HepG2 (cell line): ENCODE results near the gene TSHZ1. TPM values are rescaled to one million over a fixed set of nuclear protein-coding genes. Genes with fewer than 3 reads are reported as not detected.

Experiments used
- ATAC-seq: fragments of 200-7000 bp; cut with Tn5 transposase; 3 replicates; pipeline ENCODE4 v1.9.1; 2020; ENCODE audit warnings: mild to moderate bottlenecking, moderate library complexity
- BruUV-seq: library from RNA; stranded (reverse); fragments of 400-500 nt; replicated peaks from 2 replicates; lab custom pipeline; 2021; lab: Mats Ljungman, UMichigan
- CTCF ChIA-PET: fragments of 300-600 bp; formaldehyde crosslinking; extraction: SDS; loops from one replicate; lab custom pipeline; 2021; ENCODE audit warnings: low total read pairs, inconsistent platforms, low intra/inter-chr PET ratio; lab: Yijun Ruan, JAX
- POLR2A ChIA-PET: fragments of 350-600 bp; sonication (Branson Sonifier 250); formaldehyde crosslinking; loops from one replicate; lab custom pipeline; 2020; ENCODE audit warnings: antibody characterized with exemption, inconsistent platforms; lab: Yijun Ruan, JAX
- DNase-seq: peaks from one replicate; pipeline ENCODE4 v3.0.0-alpha.2; 2015; ENCODE audit warnings: low spot score
- FAIRE-seq: peaks from 3 replicates; lab custom pipeline; 2011; peaks lifted over from hg19 to GRCh38; lab: Jason Lieb, UNC
- H2AFZ ChIP-seq: one replicate; pipeline ENCODE4 v1.6.1; 2011; ENCODE audit warnings: low read length, inconsistent platforms
- H3K27ac ChIP-seq: fragments of 300-600 bp; 3 replicates; pipeline ENCODE4 v1.8.0; 2011; ENCODE audit warnings: mixed run types, mild to moderate bottlenecking, mixed read lengths, low read length, inconsistent platforms; ENCODE audit not compliant: insufficient read depth; ENCODE audit errors: extremely low read length
- H3K27me3 ChIP-seq, 2 experiments: fragments of 200-600 bp in 1 of 2; 2 replicates in 1 of 2; 3 replicates in 1 of 2; pipeline versions ENCODE4 v1.6.0 to v1.8.0; 2011; ENCODE audit warnings: low read length in 2 of 2, mild to moderate bottlenecking in 2 of 2, moderate library complexity in 2 of 2, inconsistent platforms in 1 of 2; ENCODE audit not compliant: insufficient read depth in 2 of 2, control insufficient read depth in 1 of 2
- H3K36me3 ChIP-seq, 2 experiments: fragments of 200-600 bp in 1 of 2; replicated peaks in 1 of 2; 2 replicates in 1 of 2; 3 replicates in 1 of 2; pipeline versions ENCODE4 v1.5.1 to v1.8.0; 2011; ENCODE audit warnings: low read length in 2 of 2, inconsistent platforms in 1 of 2; ENCODE audit not compliant: insufficient read depth in 2 of 2, control insufficient read depth in 1 of 2
- H3K4me1 ChIP-seq: 2 replicates; pipeline ENCODE4 v1.5.1; 2012; ENCODE audit warnings: low read length, inconsistent platforms; ENCODE audit not compliant: insufficient read depth
- H3K4me2 ChIP-seq: 2 replicates; pipeline ENCODE4 v1.6.0; 2011; ENCODE audit warnings: low read depth, low read length, inconsistent platforms
- H3K4me3 ChIP-seq, 3 experiments: fragments of 200-600 bp in 1 of 3; sonication (generic), shearing (Covaris generic) in 1 of 3; replicated peaks in 1 of 3; 2 replicates each; pipeline ENCODE4 v1.5.1; 2011 to 2016; ENCODE audit warnings: low read length in 3 of 3, inconsistent platforms in 2 of 3, low read depth in 2 of 3, mild to moderate bottlenecking in 2 of 3, control low read depth in 1 of 3, mixed read lengths in 1 of 3; ENCODE audit not compliant: insufficient read depth in 1 of 3
- H3K79me2 ChIP-seq: one replicate; pipeline ENCODE4 v1.6.1; 2011; ENCODE audit warnings: low read length, inconsistent platforms; ENCODE audit not compliant: insufficient read depth
- H3K9ac ChIP-seq: 2 replicates; pipeline ENCODE4 v1.6.0; 2011; ENCODE audit warnings: mild to moderate bottlenecking, low read depth, low read length, inconsistent platforms; ENCODE audit not compliant: insufficient read depth
- H3K9me3 ChIP-seq: 2 replicates; pipeline ENCODE4 v1.5.1; 2012; ENCODE audit warnings: mild to moderate bottlenecking, low read length
- H4K20me1 ChIP-seq: 2 replicates; pipeline ENCODE4 v1.6.0; 2011; ENCODE audit warnings: inconsistent platforms, mild to moderate bottlenecking, low read length, moderate library complexity; ENCODE audit not compliant: insufficient read depth
- CREM ChIP-seq, 2 experiments: sonication (generic) in 1 of 2; formaldehyde crosslinking in 1 of 2; IDR thresholded peaks; 2 replicates each; pipeline versions ENCODE4 v1.4.0 to v1.6.1; 2016 to 2020; ENCODE audit warnings: antibody characterized with exemption in 1 of 2, mild to moderate bottlenecking in 1 of 2, missing genetic modification reagents in 1 of 2
- FOXA1 ChIP-seq, 2 experiments: fragments of 450-650 bp in 1 of 2; sonication (generic) in 1 of 2; formaldehyde crosslinking in 1 of 2; IDR thresholded peaks; 2 replicates each; pipeline versions ENCODE4 v1.4.0 to v1.6.1; 2016 to 2020; ENCODE audit warnings: missing genetic modification reagents in 1 of 2
- FOXA3 ChIP-seq: IDR thresholded peaks from 2 replicates; pipeline ENCODE4 v1.6.1; 2016; ENCODE audit warnings: missing genetic modification reagents, missing compliant biosample characterization
- FOXP1 ChIP-seq, 2 experiments: fragments of 450-650 bp in 1 of 2; IDR thresholded peaks; 2 replicates each; pipeline ENCODE4 v1.6.1; 2017 to 2018; ENCODE audit warnings: antibody characterized with exemption in 1 of 2
- HHEX ChIP-seq: IDR thresholded peaks from 2 replicates; pipeline ENCODE4 v1.6.1; 2016; ENCODE audit warnings: control low read depth
- HNF4A ChIP-seq: sonication (generic); formaldehyde crosslinking; IDR thresholded peaks from 2 replicates; pipeline ENCODE4 v1.4.0; 2020; ENCODE audit warnings: missing genetic modification reagents
- HNF4G ChIP-seq, 2 experiments: sonication (generic) in 1 of 2; formaldehyde crosslinking in 1 of 2; IDR thresholded peaks; 2 replicates each; pipeline versions ENCODE4 v1.4.0 to v1.6.1; 2011 to 2020; ENCODE audit warnings: borderline replicate concordance in 2 of 2, low read depth in 2 of 2, mild to moderate bottlenecking in 2 of 2, low read length in 1 of 2, missing genetic modification reagents in 1 of 2, moderate library complexity in 1 of 2
- MATR3 ChIP-seq: sonication (generic); formaldehyde crosslinking; IDR thresholded peaks from 2 replicates; pipeline ENCODE4 v1.4.0; 2020; ENCODE audit warnings: missing genetic modification reagents
- NCOR1 ChIP-seq: fragments of 200-600 bp; sonication (generic); IDR thresholded peaks from 2 replicates; pipeline ENCODE4 v1.7.0; 2017; ENCODE audit warnings: antibody characterized with exemption, low read length, borderline replicate concordance
- NR2F2 ChIP-seq: IDR thresholded peaks from 2 replicates; pipeline ENCODE4 v1.6.1; 2012; ENCODE audit warnings: low read depth, inconsistent platforms, borderline replicate concordance
- SOX5 ChIP-seq: IDR thresholded peaks from 2 replicates; pipeline ENCODE4 v1.6.1; 2016; ENCODE audit warnings: borderline replicate concordance
- SOX6 ChIP-seq, 2 experiments: fragments of 450-650 bp in 1 of 2; sonication (generic) in 1 of 2; formaldehyde crosslinking in 1 of 2; IDR thresholded peaks; 2 replicates each; pipeline versions ENCODE4 v1.4.0 to v1.6.1; 2017 to 2020; ENCODE audit warnings: antibody characterized with exemption in 1 of 2, mild to moderate bottlenecking in 1 of 2, missing genetic modification reagents in 1 of 2
- TBX3 ChIP-seq: fragments of 450-650 bp; IDR thresholded peaks from 2 replicates; pipeline ENCODE4 v1.6.1; 2017; ENCODE audit warnings: antibody characterized with exemption, mild to moderate bottlenecking, inconsistent platforms, borderline replicate concordance
- TCF7L2 ChIP-seq: IDR thresholded peaks from 2 replicates; pipeline ENCODE4 v1.6.1; 2011; ENCODE audit warnings: mild to moderate bottlenecking, low read depth, low read length, moderate library complexity
- TEAD2 ChIP-seq: sonication (generic); formaldehyde crosslinking; IDR thresholded peaks from 2 replicates; pipeline ENCODE4 v1.9.0; 2021; ENCODE audit warnings: missing genetic modification reagents
- ZNF570 ChIP-seq: sonication (generic); formaldehyde crosslinking; IDR thresholded peaks from 2 replicates; pipeline ENCODE4 v1.4.0; 2020; ENCODE audit warnings: mild to moderate bottlenecking, missing genetic modification reagents, borderline replicate concordance
- ZNF619 ChIP-seq: sonication (generic); formaldehyde crosslinking; IDR thresholded peaks from 2 replicates; pipeline ENCODE4 v1.4.0; 2020; ENCODE audit warnings: mild to moderate bottlenecking, missing genetic modification reagents
- WGBS: methylation state at CpG from one replicate; pipeline ENCODE4 v1.1.6; 2017; ENCODE audit warnings: low lambda C conversion rate; 5-methylcytosine and 5-hydroxymethylcytosine counted together
- in situ Hi-C: cut with HindIII; loops from 2 replicates; pipeline ENCODE4 v1.10.0; 2017; ENCODE audit warnings: low pct_unique_long_range_greater_than_20kb; ENCODE audit not compliant: extremely low pct_ligation_motif_present
- intact Hi-C: fragments of 100-400 bp; cut with micrococcal nuclease; formaldehyde crosslinking; loops from one replicate; pipeline ENCODE4 v1.10.0; 2022; ENCODE audit not compliant: unreplicated experiment
- polyA plus RNA-seq, 8 experiments: library from polyadenylated mRNA; depleted of rRNA in 3 of 8; stranded (reverse) in 7 of 8; unstranded in 1 of 8; fragments of >200 nt; fragmentation: Illumina TruSeq in 4 of 8; extraction: Trizol in 4 of 8; gene quantifications; 2 replicates each; pipeline versions ENCODE4 v1.2.1 to v1.2.3, GENCODE V29; 2011 to 2016; ENCODE audit warnings: low read depth in 4 of 8, missing spikeins in 1 of 8, mixed read lengths in 1 of 8; ENCODE audit not compliant: insufficient read depth in 1 of 8
- total RNA-seq, 5 experiments: library from RNA; depleted of rRNA; stranded (reverse); fragments of >200 nt; fragmentation: Illumina TruSeq; extraction: Trizol; gene quantifications; 2 replicates each; pipeline ENCODE4 v1.2.3, GENCODE V29; 2016; ENCODE audit warnings: low read depth in 1 of 5
- TF ChIP-seq, protein P1 (sequence below): IDR thresholded peaks from 2 replicates; pipeline ENCODE4 v1.6.1; 2016; ENCODE audit warnings: control low read depth
- TF ChIP-seq, protein P2 (sequence below): sonication (generic); formaldehyde crosslinking; conservative IDR thresholded peaks from 2 replicates; pipeline ENCODE4 v1.4.0; 2020; ENCODE audit warnings: missing genetic modification reagents

TSHZ1 gene
- total and polyA plus RNA-seq, 2 of the 13 experiments (the other 11 are each of a cell fraction or from before 2014, with no cell fraction given), result 2.5 to 2.7 TPM

DNA sequence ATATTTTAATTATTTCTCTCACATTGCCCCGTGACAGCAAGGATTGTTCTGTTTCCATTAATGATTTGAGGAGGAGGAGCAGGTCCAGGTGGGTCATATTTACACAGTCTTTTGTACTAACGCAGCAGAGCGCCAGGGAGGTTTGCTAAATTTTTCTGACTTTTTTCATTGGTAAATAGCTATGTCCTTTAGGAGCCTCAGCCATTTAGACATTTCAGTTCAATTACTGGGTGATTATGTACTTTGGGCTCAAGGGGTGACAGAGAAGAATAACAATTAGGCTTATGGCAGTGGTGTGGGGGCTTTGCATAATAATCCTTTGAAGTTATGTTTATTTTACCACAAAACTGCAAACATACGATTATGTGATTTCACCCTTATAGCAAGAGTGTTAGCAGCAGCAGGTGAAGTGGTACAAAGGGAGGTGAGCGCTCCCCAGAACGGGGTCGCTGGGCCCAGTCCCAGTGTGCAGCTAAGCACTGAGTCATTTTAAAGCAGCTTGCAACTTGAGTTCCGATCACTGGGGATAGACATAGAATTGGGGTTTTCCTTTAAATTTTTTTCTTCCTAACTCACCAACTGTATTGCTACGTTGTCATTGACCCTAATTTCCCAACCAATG, 80.3 kb downstream of the TSHZ1 start:
- in situ Hi-C loops, result no loop called here
- no TSS peak for BruUV-seq
- Histone ChIP-seq H3K27me3 (no peaks in the 10 kb centered on the region), H3K36me3 (peaks cover 5 to 15% of the 10 kb centered on the region in 2 experiments; a peak in 4 of 5 replicates), H3K9ac (no peak overlapping the region), H4K20me1 (0 out of 2 replicates have a peak, but pooled peaks cover 3% of the 10 kb centered on the region), H3K79me2 (no peaks in the 10 kb centered on the region), H3K4me3 (peak overlapping the region in 1 of 3 experiments; percentile 19; a peak in 1 of 6 replicates), H3K4me2 (peak overlapping the region; percentile 61), H3K9me3 (no peaks in the 10 kb centered on the region), H3K4me1 (peaks cover 21% of the 10 kb centered on the region), H3K27ac (peak overlapping the region; percentile 21), H2AFZ (no peak overlapping the region)
- ChIA-PET CTCF (no interaction called here), POLR2A (no interaction called here)
- DNase-seq (peak; percentile 78), FAIRE-seq (peak; percentile 79), ATAC-seq (peak; percentile 95)
- intact Hi-C loops, result loop anchor here (5.0 kb wide), 1 partner anchor 79 kb away; the partner anchor contains the start of gene TSHZ1
- 8% methylated on average over 9 of the region's 9 CpGs for WGBS
- TF ChIP-seq MATR3 (CRISPR knock-in tag) (no peak), SOX6 (IDR thresholded peaks at IDR 0.05) (no peak), SOX6 (CRISPR knock-in tag; IDR thresholded peaks at IDR 0.05) (peak; percentile 85), ZNF619 (CRISPR knock-in tag) (no peak), NR2F2 (peak; percentile 72; the same call in 1 of the 2 replicates), HNF4A (peak; percentile 3; the same call in 1 of the 2 replicates), FOXA1 (IDR thresholded peaks at IDR 0.05) (no peak), FOXA1 (CRISPR knock-in tag; IDR thresholded peaks at IDR 0.05) (peak; percentile 77), HHEX (CRISPR knock-in tag) (0 out of 2 replicates have a peak, but pooled peaks have one; percentile 11), FOXP1 (IDR thresholded peaks at IDR 0.05) (no peak), FOXP1 (CRISPR knock-in tag; IDR thresholded peaks at IDR 0.05) (peak; percentile 30; the same call in 1 of the 2 replicates), CREM (IDR thresholded peaks at IDR 0.05) (peak; percentile 44; the same call in 1 of the 2 replicates), CREM (CRISPR knock-in tag; IDR thresholded peaks at IDR 0.05) (no peak), HNF4G (IDR thresholded peaks at IDR 0.05; ENCODE audit: borderline replicate concordance, low read depth, low read length) (0 out of 2 replicates have a peak, but pooled peaks have one; percentile 8), HNF4G (CRISPR knock-in tag; IDR thresholded peaks at IDR 0.05; ENCODE audit: borderline replicate concordance, low read depth) (no peak), TBX3 (peak; percentile 83; the same call in 1 of the 2 replicates), TCF7L2 (peak; percentile 47; the same call in 1 of the 2 replicates), NCOR1 (peak; percentile 66; the same call in 1 of the 2 replicates), ZNF570 (CRISPR knock-in tag) (no peak), SOX5 (CRISPR knock-in tag) (peak; percentile 52), TEAD2 (CRISPR knock-in tag) (no peak), FOXA3 (peak; percentile 45)
- TF ChIP-seq, protein P1, sequence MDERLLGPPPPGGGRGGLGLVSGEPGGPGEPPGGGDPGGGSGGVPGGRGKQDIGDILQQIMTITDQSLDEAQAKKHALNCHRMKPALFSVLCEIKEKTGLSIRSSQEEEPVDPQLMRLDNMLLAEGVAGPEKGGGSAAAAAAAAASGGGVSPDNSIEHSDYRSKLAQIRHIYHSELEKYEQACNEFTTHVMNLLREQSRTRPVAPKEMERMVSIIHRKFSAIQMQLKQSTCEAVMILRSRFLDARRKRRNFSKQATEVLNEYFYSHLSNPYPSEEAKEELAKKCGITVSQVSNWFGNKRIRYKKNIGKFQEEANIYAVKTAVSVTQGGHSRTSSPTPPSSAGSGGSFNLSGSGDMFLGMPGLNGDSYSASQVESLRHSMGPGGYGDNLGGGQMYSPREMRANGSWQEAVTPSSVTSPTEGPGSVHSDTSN, result peak; percentile 25; the same call in 1 of the 2 replicates
- TF ChIP-seq, protein P2, sequence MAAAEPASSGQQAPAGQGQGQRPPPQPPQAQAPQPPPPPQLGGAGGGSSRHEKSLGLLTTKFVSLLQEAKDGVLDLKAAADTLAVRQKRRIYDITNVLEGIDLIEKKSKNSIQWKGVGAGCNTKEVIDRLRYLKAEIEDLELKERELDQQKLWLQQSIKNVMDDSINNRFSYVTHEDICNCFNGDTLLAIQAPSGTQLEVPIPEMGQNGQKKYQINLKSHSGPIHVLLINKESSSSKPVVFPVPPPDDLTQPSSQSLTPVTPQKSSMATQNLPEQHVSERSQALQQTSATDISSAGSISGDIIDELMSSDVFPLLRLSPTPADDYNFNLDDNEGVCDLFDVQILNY (CRISPR knock-in tag), result no peak
